ENCODE measurements around the gene SH3PXD2A. TPM values are rescaled to one million over a fixed set of nuclear protein-coding genes. Genes with fewer than 3 reads are reported as not detected.

The SH3PXD2A gene
- total and polyA plus RNA-seq, 2 experiments from 2014 or later, result 1.8 to 5.0 TPM

DNA sequence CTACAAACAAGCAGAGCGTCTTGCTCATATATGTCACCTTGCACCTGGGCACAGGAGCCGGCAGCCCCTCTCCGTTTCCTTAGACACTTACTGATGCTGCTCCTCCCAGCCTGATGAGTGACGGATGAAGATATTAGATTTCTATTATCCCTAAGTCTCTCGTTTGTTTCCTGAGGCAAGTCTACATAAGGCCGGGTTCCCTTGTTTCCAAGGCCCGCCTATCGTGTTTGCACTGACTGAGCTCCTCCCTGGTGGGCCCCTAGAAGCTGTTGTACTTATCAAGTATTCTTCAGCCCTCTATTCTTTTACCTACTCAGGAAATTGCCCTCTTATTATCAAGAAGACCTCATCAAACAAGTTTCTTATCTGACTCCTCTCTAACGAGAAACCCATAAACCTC is 18.5 kb downstream of the SH3PXD2A start:
- Mint-ChIP-seq H3K9me3 (peaks cover 15% of the 10 kb centered on the region; the same call in 2 of the 3 replicates), H3K36me3 (ENCODE audit: low read depth) (peaks cover 3% of the 10 kb centered on the region; the same call in 2 of the 3 replicates), H3K4me1 (peaks cover 58% of the 10 kb centered on the region), H3K27ac (no peak overlapping the region), H3K27me3 (ENCODE audit: insufficient read depth, low read depth, poor library complexity) (peaks cover 1% of the 10 kb centered on the region), H3K4me3 (no peak overlapping the region)
- TF ChIP-seq, protein P1, sequence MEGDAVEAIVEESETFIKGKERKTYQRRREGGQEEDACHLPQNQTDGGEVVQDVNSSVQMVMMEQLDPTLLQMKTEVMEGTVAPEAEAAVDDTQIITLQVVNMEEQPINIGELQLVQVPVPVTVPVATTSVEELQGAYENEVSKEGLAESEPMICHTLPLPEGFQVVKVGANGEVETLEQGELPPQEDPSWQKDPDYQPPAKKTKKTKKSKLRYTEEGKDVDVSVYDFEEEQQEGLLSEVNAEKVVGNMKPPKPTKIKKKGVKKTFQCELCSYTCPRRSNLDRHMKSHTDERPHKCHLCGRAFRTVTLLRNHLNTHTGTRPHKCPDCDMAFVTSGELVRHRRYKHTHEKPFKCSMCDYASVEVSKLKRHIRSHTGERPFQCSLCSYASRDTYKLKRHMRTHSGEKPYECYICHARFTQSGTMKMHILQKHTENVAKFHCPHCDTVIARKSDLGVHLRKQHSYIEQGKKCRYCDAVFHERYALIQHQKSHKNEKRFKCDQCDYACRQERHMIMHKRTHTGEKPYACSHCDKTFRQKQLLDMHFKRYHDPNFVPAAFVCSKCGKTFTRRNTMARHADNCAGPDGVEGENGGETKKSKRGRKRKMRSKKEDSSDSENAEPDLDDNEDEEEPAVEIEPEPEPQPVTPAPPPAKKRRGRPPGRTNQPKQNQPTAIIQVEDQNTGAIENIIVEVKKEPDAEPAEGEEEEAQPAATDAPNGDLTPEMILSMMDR (conservative IDR thresholded peaks at IDR 0.05; ENCODE audit: low read depth in 2 of 2), result no peak
- TF ChIP-seq, protein P2, sequence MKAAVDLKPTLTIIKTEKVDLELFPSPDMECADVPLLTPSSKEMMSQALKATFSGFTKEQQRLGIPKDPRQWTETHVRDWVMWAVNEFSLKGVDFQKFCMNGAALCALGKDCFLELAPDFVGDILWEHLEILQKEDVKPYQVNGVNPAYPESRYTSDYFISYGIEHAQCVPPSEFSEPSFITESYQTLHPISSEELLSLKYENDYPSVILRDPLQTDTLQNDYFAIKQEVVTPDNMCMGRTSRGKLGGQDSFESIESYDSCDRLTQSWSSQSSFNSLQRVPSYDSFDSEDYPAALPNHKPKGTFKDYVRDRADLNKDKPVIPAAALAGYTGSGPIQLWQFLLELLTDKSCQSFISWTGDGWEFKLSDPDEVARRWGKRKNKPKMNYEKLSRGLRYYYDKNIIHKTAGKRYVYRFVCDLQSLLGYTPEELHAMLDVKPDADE (IDR thresholded peaks at IDR 0.05), result no peak
- TF ChIP-seq EZH2phosphoT487 (IDR thresholded peaks at IDR 0.05; ENCODE audit: unreplicated experiment) (no peak), ZNF114 (CRISPR knock-in tag; IDR thresholded peaks at IDR 0.05) (no peak)
- Histone ChIP-seq H3K79me2 (replicated peaks; ENCODE audit: insufficient read depth) (no peaks in the 10 kb centered on the region), H3K4me1 (ENCODE audit: insufficient read depth) (peaks cover 49% of the 10 kb centered on the region), H3K27ac (ENCODE audit: low read depth) (no peak overlapping the region), H3K9me2 (ENCODE audit: insufficient read depth) (no peaks in the 10 kb centered on the region), H3K4me3 (no peak overlapping the region), H3K4me2 (no peak overlapping the region), H3K27me3 (ENCODE audit: insufficient read depth) (no peaks in the 10 kb centered on the region), H2AFZ (no peak overlapping the region), H3F3A (replicated peaks; ENCODE audit: low read depth) (0 out of 2 replicates have a peak, but pooled peaks cover 5% of the 10 kb centered on the region), H4K20me1 (replicated peaks; ENCODE audit: insufficient read depth) (no peaks in the 10 kb centered on the region), H3K36me3 (ENCODE audit: insufficient read depth) (no peaks in the 10 kb centered on the region)
- ATAC-seq, result no peak
- no peak for DNase-seq (ENCODE audit: low spot score)

DNA sequence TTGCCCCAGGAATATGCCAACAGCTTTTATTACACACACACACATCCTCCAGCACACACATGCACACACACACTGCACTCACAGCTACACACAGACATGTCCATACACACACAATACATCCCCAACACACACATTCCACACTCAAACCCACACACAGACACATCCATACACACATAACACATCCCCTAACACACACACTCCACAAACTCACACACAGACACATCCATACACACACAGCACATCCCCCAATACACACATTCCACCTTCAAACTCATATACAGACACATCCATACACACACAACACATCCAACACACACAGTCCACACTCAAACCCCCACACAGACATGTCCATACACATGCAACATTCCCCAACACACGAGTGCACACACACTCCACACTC is 19.1 kb downstream of the SH3PXD2A start:
- Mint-ChIP-seq H3K36me3 (ENCODE audit: low read depth) (peaks cover 3% of the 10 kb centered on the region; the same call in 2 of the 3 replicates), H3K27me3 (ENCODE audit: insufficient read depth, low read depth, poor library complexity) (no peaks in the 10 kb centered on the region), H3K4me3 (no peak overlapping the region), H3K9me3 (peaks cover 16% of the 10 kb centered on the region; the same call in 2 of the 3 replicates), H3K27ac (0 out of 2 replicates have a peak overlapping the region, but pooled peaks have one; percentile 0), H3K4me1 (peaks cover 55% of the 10 kb centered on the region)
- DNase-seq (ENCODE audit: low spot score), result no peak
- Histone ChIP-seq H3K9me2 (ENCODE audit: insufficient read depth) (no peaks in the 10 kb centered on the region), H3K4me1 (ENCODE audit: insufficient read depth) (peaks cover 48% of the 10 kb centered on the region), H3K4me2 (no peak overlapping the region), H3K36me3 (ENCODE audit: insufficient read depth) (no peaks in the 10 kb centered on the region), H3K4me3 (no peak overlapping the region), H3K27ac (ENCODE audit: low read depth) (no peak overlapping the region), H3K79me2 (replicated peaks; ENCODE audit: insufficient read depth) (no peaks in the 10 kb centered on the region), H3F3A (replicated peaks; ENCODE audit: low read depth) (0 out of 2 replicates have a peak, but pooled peaks cover 5% of the 10 kb centered on the region), H4K20me1 (replicated peaks; ENCODE audit: insufficient read depth) (no peaks in the 10 kb centered on the region), H2AFZ (no peak overlapping the region), H3K27me3 (ENCODE audit: insufficient read depth) (no peaks in the 10 kb centered on the region)
- TF ChIP-seq CREB1 (CRISPR knock-in tag; IDR thresholded peaks at IDR 0.05; ENCODE audit: low read depth), result no peak
- TF ChIP-seq, protein P3, sequence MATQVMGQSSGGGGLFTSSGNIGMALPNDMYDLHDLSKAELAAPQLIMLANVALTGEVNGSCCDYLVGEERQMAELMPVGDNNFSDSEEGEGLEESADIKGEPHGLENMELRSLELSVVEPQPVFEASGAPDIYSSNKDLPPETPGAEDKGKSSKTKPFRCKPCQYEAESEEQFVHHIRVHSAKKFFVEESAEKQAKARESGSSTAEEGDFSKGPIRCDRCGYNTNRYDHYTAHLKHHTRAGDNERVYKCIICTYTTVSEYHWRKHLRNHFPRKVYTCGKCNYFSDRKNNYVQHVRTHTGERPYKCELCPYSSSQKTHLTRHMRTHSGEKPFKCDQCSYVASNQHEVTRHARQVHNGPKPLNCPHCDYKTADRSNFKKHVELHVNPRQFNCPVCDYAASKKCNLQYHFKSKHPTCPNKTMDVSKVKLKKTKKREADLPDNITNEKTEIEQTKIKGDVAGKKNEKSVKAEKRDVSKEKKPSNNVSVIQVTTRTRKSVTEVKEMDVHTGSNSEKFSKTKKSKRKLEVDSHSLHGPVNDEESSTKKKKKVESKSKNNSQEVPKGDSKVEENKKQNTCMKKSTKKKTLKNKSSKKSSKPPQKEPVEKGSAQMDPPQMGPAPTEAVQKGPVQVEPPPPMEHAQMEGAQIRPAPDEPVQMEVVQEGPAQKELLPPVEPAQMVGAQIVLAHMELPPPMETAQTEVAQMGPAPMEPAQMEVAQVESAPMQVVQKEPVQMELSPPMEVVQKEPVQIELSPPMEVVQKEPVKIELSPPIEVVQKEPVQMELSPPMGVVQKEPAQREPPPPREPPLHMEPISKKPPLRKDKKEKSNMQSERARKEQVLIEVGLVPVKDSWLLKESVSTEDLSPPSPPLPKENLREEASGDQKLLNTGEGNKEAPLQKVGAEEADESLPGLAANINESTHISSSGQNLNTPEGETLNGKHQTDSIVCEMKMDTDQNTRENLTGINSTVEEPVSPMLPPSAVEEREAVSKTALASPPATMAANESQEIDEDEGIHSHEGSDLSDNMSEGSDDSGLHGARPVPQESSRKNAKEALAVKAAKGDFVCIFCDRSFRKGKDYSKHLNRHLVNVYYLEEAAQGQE (IDR thresholded peaks at IDR 0.05; ENCODE audit: unreplicated experiment), result no peak
- TF ChIP-seq POLR2AphosphoS5 (IDR thresholded peaks at IDR 0.05; ENCODE audit: low read depth), result no peak
- no peak for TF ChIP-seq ZNF331 (CRISPR knock-in tag; IDR thresholded peaks at IDR 0.05; ENCODE audit: low read depth)
- no peak for ATAC-seq
